Caki2 (cell line): ENCODE data around the gene PHC2. TPM values are rescaled to one million over a fixed set of nuclear protein-coding genes. Genes with fewer than 3 reads are reported as not detected.
A peak's percentile ranks its signal among the peaks of the same experiment; 100 is the strongest.

Experiments
- DNase-seq: peaks from one replicate; pipeline ENCODE4 v3.0.0-alpha.2; 2015; ENCODE audit warnings: low read depth
- in situ Hi-C: cut with HindIII; loops from 2 replicates; pipeline ENCODE4 v1.10.0; 2016; ENCODE audit warnings: low sequenced_read_pairs, low pct_unique_long_range_greater_than_20kb, mixed read lengths
- total RNA-seq: library from RNA; depleted of rRNA; stranded (reverse); fragments of >200 nt; shearing (Covaris generic); gene quantifications from 2 replicates; pipeline ENCODE4 v1.2.3, GENCODE V29; 2014; ENCODE audit warnings: low replicate concordance; rRNA removed

The PHC2 gene
- 54.9 and 82.5 TPM in 2 replicates for total RNA-seq

GRCh38 chr1:33430692-33431593, at the start of gene PHC2:
Gene PHC2, minus strand, starts transcription at chr1:33431095. Its CDS starts 55,556 bp downstream, at chr1:33375539.
- DNase-seq, result peak; percentile 95
- in situ Hi-C loops, result no loop called here

GRCh38 chr1:33477451-33477850, 46.6 kb upstream of the PHC2 start:
- in situ Hi-C loops, result no loop called here
- DNase-seq, result no peak

- in situ Hi-C loops, result no loop called here
- no peak for DNase-seq
Measured at GRCh38 chr1:33473900-33474299, 43.0 kb upstream of the PHC2 start.

GRCh38 chr1:33472269-33472980, 41.5 kb upstream of the PHC2 start, which contains the start of gene ZSCAN20:
Gene ZSCAN20, plus strand, starts transcription at chr1:33472645. Its CDS starts 6,644 bp downstream, at chr1:33479289.
- peak; percentile 95 for DNase-seq
- in situ Hi-C loops, result no loop called here

GRCh38 chr1:33471416-33471815, 40.5 kb upstream of the PHC2 start:
- in situ Hi-C loops, result no loop called here

GRCh38 chr1:33470495-33471012, 39.7 kb upstream of the PHC2 start:
- in situ Hi-C loops, result no loop called here
- DNase-seq, result peak; percentile 80

More at GRCh38 chr1:33471416-33471815, 40.5 kb upstream of the PHC2 start:
- no peak for DNase-seq

- in situ Hi-C loops, result no loop called here
Measured at GRCh38 chr1:33469691-33470090, 38.8 kb upstream of the PHC2 start.

GRCh38 chr1:33468967-33469366, 38.1 kb upstream of the PHC2 start:
- no peak for DNase-seq
- in situ Hi-C loops, result no loop called here

More at GRCh38 chr1:33469691-33470090, 38.8 kb upstream of the PHC2 start:
- DNase-seq, result no peak

- in situ Hi-C loops, result no loop called here
- DNase-seq, result no peak
Measured at GRCh38 chr1:33468531-33468930, 37.6 kb upstream of the PHC2 start.

- no peak for DNase-seq
- in situ Hi-C loops, result no loop called here
Measured at GRCh38 chr1:33468011-33468410, 37.1 kb upstream of the PHC2 start.

- no peak for DNase-seq
- in situ Hi-C loops, result no loop called here
Measured at GRCh38 chr1:33466159-33466558, 35.3 kb upstream of the PHC2 start.

- in situ Hi-C loops, result no loop called here
- no peak for DNase-seq
Measured at GRCh38 chr1:33465316-33465715, 34.4 kb upstream of the PHC2 start.

GRCh38 chr1:33464552-33464951, 33.7 kb upstream of the PHC2 start:
- DNase-seq, result no peak
- in situ Hi-C loops, result no loop called here

GRCh38 chr1:33462405-33463164, 31.7 kb upstream of the PHC2 start:
- in situ Hi-C loops, result no loop called here
- DNase-seq, result no peak

GRCh38 chr1:33460947-33461629, 30.2 kb upstream of the PHC2 start:
- no peak for DNase-seq
- in situ Hi-C loops, result no loop called here

GRCh38 chr1:33460144-33460543, 29.2 kb upstream of the PHC2 start:
- no peak for DNase-seq
- in situ Hi-C loops, result no loop called here

- in situ Hi-C loops, result no loop called here
- no peak for DNase-seq
Measured at GRCh38 chr1:33459691-33460090, 28.8 kb upstream of the PHC2 start.

- in situ Hi-C loops, result no loop called here
- DNase-seq, result no peak
Measured at GRCh38 chr1:33456502-33456886, 25.6 kb upstream of the PHC2 start.
